Muscle of leg (tissue), 11 donors: ENCODE results near the gene FAM8A1. TPM values are rescaled to one million over a fixed set of nuclear protein-coding genes. Genes with fewer than 3 reads are reported as not detected.
A peak's percentile ranks its signal among the peaks of the same experiment; 100 is the strongest.
"Not testable (repeated sequence)": the region's sequence is repeated elsewhere in the genome, so short reads cannot be mapped to it uniquely, and the experiment has no call there.

ENCODE experiments used
- DNase-seq: peaks from one replicate; pipeline ENCODE4 v3.0.0; 2013
- H3K27ac ChIP-seq: one replicate; pipeline ENCODE4 v1.5.1; 2013; ENCODE audit warnings: mild to moderate bottlenecking, low read length, control low read depth
- H3K27me3 ChIP-seq: one replicate; pipeline ENCODE4 v1.6.1; 2013; ENCODE audit warnings: low read length; ENCODE audit not compliant: control insufficient read depth, insufficient read depth
- H3K36me3 ChIP-seq: one replicate; pipeline ENCODE4 v1.6.1; 2013; ENCODE audit warnings: low read length; ENCODE audit not compliant: control insufficient read depth, insufficient read depth
- H3K4me1 ChIP-seq: one replicate; pipeline ENCODE4 v1.6.1; 2013; ENCODE audit warnings: low read length; ENCODE audit not compliant: control insufficient read depth, insufficient read depth
- H3K4me3 ChIP-seq: one replicate; pipeline ENCODE4 v1.5.1; 2013; ENCODE audit warnings: low read length, control low read depth
- H3K9me3 ChIP-seq: replicated peaks from 2 replicates; pipeline ENCODE4 v1.6.1; 2013; ENCODE audit warnings: low read depth, low read length; ENCODE audit not compliant: control insufficient read depth
- WGBS: methylation state at CpG from one replicate; pipeline ENCODE4 v1.1.5; 2013; ENCODE audit warnings: missing lambda C conversion rate; ENCODE audit not compliant: insufficient coverage; 5-methylcytosine and 5-hydroxymethylcytosine counted together
- polyA plus RNA-seq, 8 donors: library from polyadenylated mRNA; unstranded; fragments of 120-200 nt; gene quantifications; one replicate each; pipeline versions ENCODE4 v1.2.1 to v1.2.3, GENCODE V29; 2013; ENCODE audit warnings: inconsistent platforms in 1 of 8, low replicate concordance in 1 of 8; ENCODE audit not compliant: insufficient read length in 8 of 8, insufficient read depth in 1 of 8
- total RNA-seq: library from RNA; stranded (reverse); fragments of 120-200 nt; gene quantifications from one replicate; pipeline ENCODE4 v1.2.4, GENCODE V29; 2013

FAM8A1 gene
- total and polyA plus RNA-seq, 9 donors = 22.0 to 35.2 (median 26.7) TPM

DNA sequence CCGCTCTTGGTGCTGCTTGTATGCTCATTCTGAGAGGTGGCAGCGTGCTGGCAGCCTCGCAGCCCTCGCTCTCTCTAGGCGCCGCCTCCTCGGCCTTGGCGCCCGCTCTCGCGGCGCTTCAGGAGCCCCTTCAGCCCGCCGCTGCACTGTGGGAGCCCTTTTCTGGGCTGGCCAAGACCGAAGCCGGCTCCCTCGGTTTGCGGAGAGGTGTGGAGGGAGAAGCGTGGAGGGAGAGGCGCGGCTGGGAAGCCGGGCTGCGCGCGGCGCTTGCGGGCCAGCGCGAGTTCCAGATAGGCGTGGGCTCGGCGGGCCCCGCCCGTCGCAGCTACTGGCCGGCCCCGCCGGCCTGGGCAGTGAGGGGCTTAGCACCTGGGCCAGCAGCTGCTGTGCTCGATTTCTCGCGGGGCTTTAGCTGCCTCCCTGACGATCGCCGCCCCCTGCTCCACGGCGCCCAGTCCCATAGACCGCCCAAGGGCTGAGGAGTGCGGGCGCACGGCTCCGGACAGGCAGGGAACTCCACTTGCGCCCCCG lies 19.5 kb upstream of the FAM8A1 start:
- peak overlapping the region; percentile 62 for H3K27ac ChIP-seq

GRCh38 chr6:17581282-17581681 lies 18.8 kb upstream of the FAM8A1 start:
- not testable (repeated sequence) for H3K4me3 ChIP-seq, H3K27me3 ChIP-seq, H3K36me3 ChIP-seq, H3K4me1 ChIP-seq, DNase-seq, H3K9me3 ChIP-seq, H3K27ac ChIP-seq
- WGBS = 100% methylated on average over 6 of the region's 7 CpGs

More for the DNA sequence above, 19.5 kb upstream of the FAM8A1 start:
- Histone ChIP-seq H3K4me3 (peak overlapping the region; percentile 47), H3K36me3 (no peaks in the 10 kb centered on the region), H3K4me1 (peaks cover 7% of the 10 kb centered on the region), H3K27me3 (peaks cover 3% of the 10 kb centered on the region), H3K9me3 (peaks cover 11% of the 10 kb centered on the region)
- peak; percentile 49 for DNase-seq
- 17% methylated on average over 43 of the region's 53 CpGs for WGBS

GRCh38 chr6:17583811-17584210 lies 16.3 kb upstream of the FAM8A1 start:
- 33% methylated on average over 4 of the region's 5 CpGs for WGBS
- peak; percentile 41 for DNase-seq
- Histone ChIP-seq H3K27me3 (peaks cover 3% of the 10 kb centered on the region), H3K9me3 (no peaks in the 10 kb centered on the region), H3K36me3 (no peaks in the 10 kb centered on the region), H3K4me1 (peaks cover 7% of the 10 kb centered on the region), H3K4me3 (no peak overlapping the region), H3K27ac (peak overlapping the region; percentile 85)

DNA sequence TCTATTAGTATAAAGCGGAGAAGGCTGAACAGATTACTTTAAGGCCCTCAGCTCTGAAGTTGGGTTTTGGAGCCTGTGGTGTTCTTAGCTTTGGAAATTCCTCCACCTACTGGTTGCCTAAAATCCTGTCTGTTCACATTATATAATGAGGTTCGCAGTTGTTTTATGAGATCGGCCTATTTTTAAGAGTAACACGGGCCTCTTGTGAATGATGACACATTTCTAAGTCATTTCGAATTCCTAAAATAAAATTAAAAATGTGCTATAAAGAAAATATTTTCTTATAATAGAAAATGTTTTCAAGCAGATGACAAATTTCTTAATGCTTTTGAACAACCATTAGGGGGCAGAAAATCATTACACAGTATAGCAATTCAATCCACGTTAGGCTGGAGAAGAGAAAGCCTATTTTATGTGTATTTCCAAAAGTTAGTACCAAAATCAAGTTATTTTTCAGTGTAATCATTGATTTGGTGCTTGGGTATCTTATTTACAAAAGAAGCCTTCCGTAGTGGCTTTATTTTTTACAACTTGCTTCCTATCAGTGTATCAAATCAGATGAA lies 15.8 kb upstream of the FAM8A1 start:
- H3K4me3 ChIP-seq = no peak overlapping the region
- peaks cover 7% of the 10 kb centered on the region for H3K4me1 ChIP-seq
- no CpG with 5 or more reads among the region's 7 CpGs for WGBS
- no peaks in the 10 kb centered on the region for H3K36me3 ChIP-seq
- no peaks in the 10 kb centered on the region for H3K9me3 ChIP-seq
- DNase-seq = peak; percentile 92
- H3K27me3 ChIP-seq = peaks cover 3% of the 10 kb centered on the region
- peak overlapping the region; percentile 85 for H3K27ac ChIP-seq

GRCh38 chr6:17585766-17586490 lies 14.2 kb upstream of the FAM8A1 start:
- Histone ChIP-seq H3K4me3 (no peak overlapping the region), H3K4me1 (peaks cover 7% of the 10 kb centered on the region), H3K27ac (no peak overlapping the region), H3K36me3 (no peaks in the 10 kb centered on the region), H3K27me3 (peaks cover 3% of the 10 kb centered on the region), H3K9me3 (no peaks in the 10 kb centered on the region)
- no peak for DNase-seq
- WGBS = 78% methylated on average over 4 of the region's 7 CpGs

- not testable (repeated sequence) for H3K27me3 ChIP-seq, H3K9me3 ChIP-seq, H3K4me1 ChIP-seq, H3K27ac ChIP-seq, H3K4me3 ChIP-seq, H3K36me3 ChIP-seq, DNase-seq
- WGBS = 88% methylated on average over 11 of the region's 13 CpGs
Observed at GRCh38 chr6:17586623-17587022, 13.5 kb upstream of the FAM8A1 start.

- H3K4me1 ChIP-seq = peaks cover 7% of the 10 kb centered on the region
- H3K9me3 ChIP-seq = no peaks in the 10 kb centered on the region
- H3K27me3 ChIP-seq = no peaks in the 10 kb centered on the region
- DNase-seq = no peak
- H3K36me3 ChIP-seq = no peaks in the 10 kb centered on the region
- no peak overlapping the region for H3K27ac ChIP-seq
- 73% methylated on average over 1 of the region's 6 CpGs for WGBS
- no peak overlapping the region for H3K4me3 ChIP-seq
Observed at GRCh38 chr6:17588011-17588410, 12.1 kb upstream of the FAM8A1 start.

DNA sequence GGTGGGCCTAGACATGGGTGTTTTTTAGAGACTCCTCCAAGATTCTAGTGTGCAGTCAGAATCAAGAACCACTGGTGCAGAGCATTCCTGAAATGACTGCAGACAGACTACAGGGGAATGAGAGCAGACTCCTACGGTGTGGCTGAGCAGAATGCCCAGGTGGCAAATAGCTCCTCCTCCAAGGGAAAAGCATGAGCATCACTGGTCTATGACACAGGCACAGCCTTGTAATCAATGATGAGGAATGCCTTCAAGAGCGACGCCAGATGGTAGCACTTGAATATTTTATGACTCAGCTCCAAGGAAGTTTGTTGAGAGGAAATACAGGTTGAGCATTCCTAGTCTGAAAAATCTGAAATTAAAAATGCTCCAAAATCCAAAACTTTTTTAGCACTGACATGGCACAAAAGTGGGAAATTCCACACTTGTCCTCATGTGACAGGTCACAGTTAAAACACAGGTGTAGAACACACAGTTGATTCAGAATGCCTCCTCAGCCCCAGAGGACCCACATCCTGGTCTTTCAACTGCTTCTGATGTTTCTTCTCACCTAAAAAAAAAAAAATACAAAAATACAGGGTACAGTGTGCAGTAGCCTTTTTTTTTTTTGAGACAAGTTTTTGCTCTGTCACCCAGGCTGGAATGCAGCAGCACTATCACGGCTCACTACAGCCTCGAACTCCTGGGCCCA lies 10.6 kb upstream of the FAM8A1 start:
- WGBS = 61% methylated on average over 5 of the region's 5 CpGs
- no peak for DNase-seq
- Histone ChIP-seq H3K27me3 (no peaks in the 10 kb centered on the region), H3K4me1 (no peaks in the 10 kb centered on the region), H3K36me3 (no peaks in the 10 kb centered on the region), H3K27ac (no peak overlapping the region), H3K4me3 (no peak overlapping the region), H3K9me3 (no peaks in the 10 kb centered on the region)

GRCh38 chr6:17591287-17591686 lies 8.8 kb upstream of the FAM8A1 start:
- H3K36me3 ChIP-seq = no peaks in the 10 kb centered on the region
- H3K27me3 ChIP-seq = no peaks in the 10 kb centered on the region
- no peak overlapping the region for H3K27ac ChIP-seq
- no peak overlapping the region for H3K4me3 ChIP-seq
- DNase-seq = no peak
- no peaks in the 10 kb centered on the region for H3K4me1 ChIP-seq
- no peaks in the 10 kb centered on the region for H3K9me3 ChIP-seq
- WGBS = 86% methylated on average over 1 of the region's 1 CpG

GRCh38 chr6:17593246-17593645 lies 6.9 kb upstream of the FAM8A1 start:
- Histone ChIP-seq H3K27ac (no peak overlapping the region), H3K9me3 (no peaks in the 10 kb centered on the region), H3K4me1 (no peaks in the 10 kb centered on the region), H3K4me3 (no peak overlapping the region), H3K36me3 (no peaks in the 10 kb centered on the region), H3K27me3 (no peaks in the 10 kb centered on the region)
- DNase-seq = no peak
